ENCODE measurements around the gene UNC13B. TPM values are rescaled to one million over a fixed set of nuclear protein-coding genes. Genes with fewer than 3 reads are reported as not detected.
"Not testable (repeated sequence)": the region's sequence is repeated elsewhere in the genome, so short reads cannot be mapped to it uniquely, and the experiment has no call there.

UNC13B gene
- total and polyA plus RNA-seq, 2 donors (not counting 1 experiment from before 2014, with no cell fraction given), result 0.19 to 0.25 TPM

DNA sequence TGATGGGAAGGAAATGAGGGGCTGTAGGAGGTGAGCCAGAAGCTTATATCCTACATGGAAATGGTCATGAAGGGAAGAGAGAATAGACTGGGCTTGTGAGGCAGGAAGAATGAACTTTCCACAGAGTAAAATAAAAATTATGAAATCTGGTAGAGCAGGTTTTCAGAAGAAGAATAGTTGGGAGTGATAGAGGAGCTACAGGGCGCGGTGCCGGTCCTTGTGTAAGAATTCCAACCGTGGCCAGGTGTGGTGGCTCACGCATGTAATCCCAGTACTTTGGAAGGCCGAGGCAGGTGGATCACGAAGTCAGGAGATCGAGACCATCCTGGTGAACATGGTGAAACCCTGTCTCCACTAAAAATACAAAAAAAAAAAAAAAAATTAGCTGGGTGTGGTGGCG, 8.9 kb upstream of the UNC13B start:
- intact Hi-C loops (cut with micrococcal nuclease), result no loop called here
- Histone ChIP-seq H4K20me1 (ENCODE audit: control insufficient read depth, insufficient read depth, low read length, poor library complexity, severe bottlenecking) (no peaks in the 10 kb centered on the region), H3K9ac (ENCODE audit: low read length) (no peak overlapping the region), H3K9me3 (ENCODE audit: control extremely low read depth in 1 of 3, control insufficient read depth in 2 of 3, insufficient read depth in 1 of 3, low read length in 2 of 3) (peaks cover 0 to 18% (median 14%) of the 10 kb centered on the region in 3 donors), H3K4me2 (replicated peaks; ENCODE audit: low read depth, low read length, poor library complexity, severe bottlenecking) (no peak overlapping the region), H3K27ac (ENCODE audit: low read length in 2 of 2) (no peak overlapping the region), H3K79me2 (ENCODE audit: control insufficient read depth, insufficient read depth, low read length) (no peaks in the 10 kb centered on the region), H3K4me3 (ENCODE audit: control extremely low read depth in 1 of 5, extremely low read depth in 1 of 5, insufficient read depth in 1 of 5, low read depth in 2 of 5, low read length in 4 of 5) (no peak overlapping the region), H2AFZ (ENCODE audit: insufficient read depth, low read depth, low read length, poor library complexity, severe bottlenecking) (no peak overlapping the region), H3K36me3 (replicated peaks in 1 of 2; ENCODE audit: control extremely low read depth in 1 of 2, control insufficient read depth in 1 of 2, extremely low read depth in 1 of 2, insufficient read depth in 2 of 2, low read length in 1 of 2) (no peaks in the 10 kb centered on the region), H3K27me3 (replicated peaks in 1 of 4; ENCODE audit: control extremely low read depth in 1 of 4, control insufficient read depth in 3 of 4, insufficient read depth in 4 of 4, low read length in 3 of 4) (peaks cover 0 to 6% (median 2%) of the 10 kb centered on the region in 4 experiments), H3K4me1 (ENCODE audit: control insufficient read depth in 2 of 2, insufficient read depth in 2 of 2, low read length in 2 of 2) (no peaks in the 10 kb centered on the region)
- Mint-ChIP-seq H3K4me1 (no peaks in the 10 kb centered on the region), H3K27ac (no peak overlapping the region), H3K27me3 (no peaks in the 10 kb centered on the region), H3K9me3 (ENCODE audit: insufficient read depth) (peaks cover 11% of the 10 kb centered on the region), H3K4me3 (no peak overlapping the region)
- no peak for DNase-seq
- CTCF ChIA-PET, result no interaction called here
- no peak for ATAC-seq (ENCODE audit: low read depth)
- 95% methylated on average over 6 of the region's 9 CpGs for WGBS (ENCODE audit: insufficient coverage)
- POLR2A ChIA-PET, result no interaction called here
- no peak for TF ChIP-seq EZH2 (IDR thresholded peaks at IDR 0.05; ENCODE audit: borderline replicate concordance, insufficient read depth, low read depth, low read length, poor library complexity, severe bottlenecking)
- TF ChIP-seq, protein P1, sequence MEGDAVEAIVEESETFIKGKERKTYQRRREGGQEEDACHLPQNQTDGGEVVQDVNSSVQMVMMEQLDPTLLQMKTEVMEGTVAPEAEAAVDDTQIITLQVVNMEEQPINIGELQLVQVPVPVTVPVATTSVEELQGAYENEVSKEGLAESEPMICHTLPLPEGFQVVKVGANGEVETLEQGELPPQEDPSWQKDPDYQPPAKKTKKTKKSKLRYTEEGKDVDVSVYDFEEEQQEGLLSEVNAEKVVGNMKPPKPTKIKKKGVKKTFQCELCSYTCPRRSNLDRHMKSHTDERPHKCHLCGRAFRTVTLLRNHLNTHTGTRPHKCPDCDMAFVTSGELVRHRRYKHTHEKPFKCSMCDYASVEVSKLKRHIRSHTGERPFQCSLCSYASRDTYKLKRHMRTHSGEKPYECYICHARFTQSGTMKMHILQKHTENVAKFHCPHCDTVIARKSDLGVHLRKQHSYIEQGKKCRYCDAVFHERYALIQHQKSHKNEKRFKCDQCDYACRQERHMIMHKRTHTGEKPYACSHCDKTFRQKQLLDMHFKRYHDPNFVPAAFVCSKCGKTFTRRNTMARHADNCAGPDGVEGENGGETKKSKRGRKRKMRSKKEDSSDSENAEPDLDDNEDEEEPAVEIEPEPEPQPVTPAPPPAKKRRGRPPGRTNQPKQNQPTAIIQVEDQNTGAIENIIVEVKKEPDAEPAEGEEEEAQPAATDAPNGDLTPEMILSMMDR (IDR thresholded peaks at IDR 0.05), result no peak

DNA sequence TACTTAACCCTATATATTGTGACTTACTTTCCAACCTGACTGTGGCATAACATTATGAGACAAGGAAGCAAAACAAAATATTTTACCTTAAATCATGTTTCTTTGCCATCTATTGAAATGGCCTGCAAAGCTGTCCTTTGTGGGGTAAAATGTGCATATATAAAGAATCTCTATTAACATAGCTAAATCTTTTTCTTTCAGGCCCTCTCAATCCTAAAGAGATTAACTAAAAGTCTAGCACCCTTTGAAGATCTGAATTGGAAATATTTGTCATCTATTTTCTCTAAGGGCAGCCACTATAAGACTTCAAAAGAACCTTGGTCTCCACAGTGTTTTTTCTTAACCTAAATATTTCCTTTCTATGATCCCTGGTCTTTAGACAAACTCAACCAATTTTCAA, 5.0 kb upstream of the UNC13B start:
- Mint-ChIP-seq H3K27ac (no peak overlapping the region), H3K27me3 (no peaks in the 10 kb centered on the region), H3K9me3 (ENCODE audit: insufficient read depth) (no peaks in the 10 kb centered on the region), H3K4me1 (peaks cover 20% of the 10 kb centered on the region), H3K4me3 (no peak overlapping the region)
- DNase-seq (no peak), ATAC-seq (ENCODE audit: low read depth) (no peak)
- CTCF ChIA-PET, result interaction anchor here (0.7 kb wide), 1 partner anchor 40 kb away, joined by 3 read pairs; no protein-coding TSS in a partner anchor
- H4K20me1 ChIP-seq (ENCODE audit: control insufficient read depth, insufficient read depth, low read length, poor library complexity, severe bottlenecking), result no peaks in the 10 kb centered on the region
- H3K27ac ChIP-seq (ENCODE audit: low read length in 2 of 2), result no peak overlapping the region
- no peak for TF ChIP-seq EZH2 (IDR thresholded peaks at IDR 0.05; ENCODE audit: borderline replicate concordance, insufficient read depth, low read depth, low read length, poor library complexity, severe bottlenecking)
- TF ChIP-seq, protein P1 (IDR thresholded peaks at IDR 0.05), result no peak
- H2AFZ ChIP-seq (ENCODE audit: insufficient read depth, low read depth, low read length, poor library complexity, severe bottlenecking), result no peak overlapping the region
- H3K9ac ChIP-seq (ENCODE audit: low read length), result no peak overlapping the region
- H3K79me2 ChIP-seq (ENCODE audit: control insufficient read depth, insufficient read depth, low read length), result no peaks in the 10 kb centered on the region
- H3K9me3 ChIP-seq (ENCODE audit: control extremely low read depth in 1 of 3, control insufficient read depth in 2 of 3, insufficient read depth in 1 of 3, low read length in 2 of 3), result peaks cover 0 to 11% (median 0%) of the 10 kb centered on the region in 3 donors
- H3K4me2 ChIP-seq (replicated peaks; ENCODE audit: low read depth, low read length, poor library complexity, severe bottlenecking), result no peak overlapping the region
- peaks cover 0 to 7% (median 3%) of the 10 kb centered on the region in 4 experiments for H3K27me3 ChIP-seq (replicated peaks in 1 of 4; ENCODE audit: control extremely low read depth in 1 of 4, control insufficient read depth in 3 of 4, insufficient read depth in 4 of 4, low read length in 3 of 4)
- peaks cover 11 to 22% of the 10 kb centered on the region in 2 donors for H3K4me1 ChIP-seq (ENCODE audit: control insufficient read depth in 2 of 2, insufficient read depth in 2 of 2, low read length in 2 of 2)
- H3K4me3 ChIP-seq (ENCODE audit: control extremely low read depth in 1 of 5, extremely low read depth in 1 of 5, insufficient read depth in 1 of 5, low read depth in 2 of 5, low read length in 4 of 5), result no peak overlapping the region
- no peaks in the 10 kb centered on the region for H3K36me3 ChIP-seq (replicated peaks in 1 of 2; ENCODE audit: control extremely low read depth in 1 of 2, control insufficient read depth in 1 of 2, extremely low read depth in 1 of 2, insufficient read depth in 2 of 2, low read length in 1 of 2)
- POLR2A ChIA-PET, result no interaction called here
- intact Hi-C loops (cut with micrococcal nuclease), result no loop called here

DNA sequence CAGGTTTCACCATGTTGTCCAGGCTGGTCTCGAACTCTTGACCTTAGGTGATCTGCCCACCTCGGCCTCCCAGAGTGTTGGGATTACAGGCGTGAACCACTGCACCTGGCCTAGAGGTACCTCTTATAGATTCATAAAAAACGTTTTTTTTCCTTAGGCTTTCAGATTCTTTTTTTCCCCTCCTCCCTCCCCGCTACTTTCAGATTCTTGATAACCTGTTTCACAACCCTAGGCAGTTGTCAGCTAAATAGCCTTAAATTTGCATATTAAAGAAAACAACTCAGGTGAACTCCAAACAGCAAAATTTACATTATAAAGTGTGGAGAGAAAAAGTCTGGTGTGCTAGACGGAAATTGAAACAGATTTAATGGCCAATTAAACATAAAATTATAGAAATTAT, 4.0 kb upstream of the UNC13B start:
- WGBS (ENCODE audit: insufficient coverage), result 93% methylated on average over 3 of the region's 6 CpGs
- H3K9ac ChIP-seq (ENCODE audit: low read length); H3K4me2 ChIP-seq (replicated peaks; ENCODE audit: low read depth, low read length, poor library complexity, severe bottlenecking); POLR2A ChIA-PET; H3K4me3 ChIP-seq (ENCODE audit: control extremely low read depth in 1 of 5, extremely low read depth in 1 of 5, insufficient read depth in 1 of 5, low read depth in 2 of 5, low read length in 4 of 5); H3K9me3 Mint-ChIP-seq (ENCODE audit: insufficient read depth); H3K27me3 Mint-ChIP-seq; H3K27ac ChIP-seq (ENCODE audit: low read length in 2 of 2); H3K27ac Mint-ChIP-seq; ATAC-seq (ENCODE audit: low read depth); H3K36me3 ChIP-seq (replicated peaks in 1 of 2; ENCODE audit: control extremely low read depth in 1 of 2, control insufficient read depth in 1 of 2, extremely low read depth in 1 of 2, insufficient read depth in 2 of 2, low read length in 1 of 2); CTCF ChIA-PET; H3K9me3 ChIP-seq (ENCODE audit: control extremely low read depth in 1 of 3, control insufficient read depth in 2 of 3, insufficient read depth in 1 of 3, low read length in 2 of 3); intact Hi-C loops (cut with micrococcal nuclease); H3K79me2 ChIP-seq (ENCODE audit: control insufficient read depth, insufficient read depth, low read length); H4K20me1 ChIP-seq (ENCODE audit: control insufficient read depth, insufficient read depth, low read length, poor library complexity, severe bottlenecking); H3K4me3 Mint-ChIP-seq; DNase-seq; H2AFZ ChIP-seq (ENCODE audit: insufficient read depth, low read depth, low read length, poor library complexity, severe bottlenecking): not testable (repeated sequence)
- Histone ChIP-seq H3K27me3 (replicated peaks in 1 of 4; ENCODE audit: control extremely low read depth in 1 of 4, control insufficient read depth in 3 of 4, insufficient read depth in 4 of 4, low read length in 3 of 4) (peaks cover 0 to 14% (median 5%) of the 10 kb centered on the region in 4 experiments), H3K4me1 (ENCODE audit: control insufficient read depth in 2 of 2, insufficient read depth in 2 of 2, low read length in 2 of 2) (peaks cover 16 to 30% of the 10 kb centered on the region in 2 donors)
- peaks cover 26% of the 10 kb centered on the region for H3K4me1 Mint-ChIP-seq

All from B cell (primary cell).